GM21723 (cell line): ENCODE data around the gene UBR1.
"Not testable (repeated sequence)": the region's sequence is repeated elsewhere in the genome, so short reads cannot be mapped to it uniquely, and the experiment has no call there.

Experiments used
- ATAC-seq: cut with Tn5 transposase; IDR thresholded peaks from one replicate; pipeline ENCODE4 v1.9.1; 2021; ENCODE audit warnings: mild to moderate bottlenecking, moderate library complexity; ENCODE audit not compliant: unreplicated experiment

The UBR1 gene

DNA sequence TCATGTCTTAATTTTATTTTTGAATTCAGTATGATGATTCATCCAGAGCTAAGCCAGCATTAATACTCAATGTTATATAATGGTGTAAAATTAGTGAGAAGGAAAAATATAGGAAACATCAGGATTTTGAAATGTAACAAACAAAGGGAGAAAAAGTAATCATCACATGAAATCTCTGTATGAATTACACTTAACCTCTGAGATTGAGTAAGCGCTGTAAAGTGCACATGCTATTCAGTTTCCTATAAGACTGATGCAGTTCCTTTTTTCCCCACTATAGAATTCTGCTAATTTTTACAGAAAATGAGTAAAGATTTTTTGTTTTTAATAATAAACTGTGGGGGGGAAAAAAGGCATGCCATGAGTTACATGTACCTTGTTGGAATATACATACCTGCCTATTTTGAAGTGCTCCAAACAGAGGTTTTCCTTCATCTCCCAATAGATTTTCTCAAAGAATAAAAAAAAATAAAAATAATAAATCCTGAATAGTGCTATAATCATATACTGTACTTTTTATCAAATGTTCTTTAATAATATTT lies 121.3 kb downstream of the UBR1 start:
- ATAC-seq, result no peak

- ATAC-seq, result not testable (repeated sequence)
These were observed 126.7 kb downstream of the UBR1 start for GRCh38 chr15:42979113-42979512.

DNA sequence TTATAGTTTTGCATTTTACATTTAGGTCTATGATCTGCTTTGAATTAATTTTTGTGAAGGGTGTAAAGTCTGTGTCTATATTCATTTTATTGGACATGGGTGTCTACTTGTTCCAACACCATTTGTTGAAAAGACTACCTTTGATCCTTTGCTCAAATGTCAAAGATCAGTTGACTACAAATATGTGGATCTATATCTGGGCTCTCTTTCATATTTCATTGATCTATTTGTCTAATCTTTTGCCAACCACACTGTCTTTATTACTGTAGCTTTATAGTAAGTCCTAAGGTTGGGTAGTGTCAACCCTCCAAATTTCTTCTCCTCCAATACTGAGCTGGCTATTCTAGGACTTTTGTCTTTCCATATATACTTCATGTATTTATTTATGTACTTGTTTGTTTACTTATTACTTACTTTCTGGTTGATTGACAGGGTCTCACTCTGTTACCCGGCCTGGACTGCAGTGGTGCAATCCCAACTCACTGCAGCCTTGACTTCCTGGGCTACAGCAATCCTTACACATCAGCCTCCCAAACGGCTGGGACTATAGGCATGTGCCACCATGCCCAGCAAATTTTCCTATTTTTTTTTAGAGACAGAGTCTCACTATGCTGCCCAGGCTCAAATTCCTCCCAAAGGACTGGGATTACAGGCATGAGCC lies 131.5 kb downstream of the UBR1 start:
- ATAC-seq, result no peak

DNA sequence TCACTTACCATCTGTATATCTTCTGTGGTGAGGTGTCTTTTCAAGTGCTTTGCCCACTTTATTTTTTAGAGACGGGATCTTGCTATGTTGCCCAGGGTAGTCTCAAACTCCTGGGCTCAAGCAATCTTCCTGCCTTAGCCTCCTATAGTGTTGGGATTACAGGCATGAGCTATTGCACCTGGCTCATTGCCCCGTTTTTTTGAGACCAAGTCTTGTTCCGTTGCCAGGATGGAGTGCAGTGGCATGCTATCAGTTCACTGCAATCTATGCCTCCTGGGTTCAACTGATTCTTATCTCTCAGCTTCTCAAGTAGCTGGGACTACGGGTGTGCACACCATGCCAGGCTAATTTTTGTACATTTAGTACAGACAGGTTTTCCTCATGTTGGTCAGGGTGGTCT lies 132.7 kb downstream of the UBR1 start:
- no peak for ATAC-seq

DNA sequence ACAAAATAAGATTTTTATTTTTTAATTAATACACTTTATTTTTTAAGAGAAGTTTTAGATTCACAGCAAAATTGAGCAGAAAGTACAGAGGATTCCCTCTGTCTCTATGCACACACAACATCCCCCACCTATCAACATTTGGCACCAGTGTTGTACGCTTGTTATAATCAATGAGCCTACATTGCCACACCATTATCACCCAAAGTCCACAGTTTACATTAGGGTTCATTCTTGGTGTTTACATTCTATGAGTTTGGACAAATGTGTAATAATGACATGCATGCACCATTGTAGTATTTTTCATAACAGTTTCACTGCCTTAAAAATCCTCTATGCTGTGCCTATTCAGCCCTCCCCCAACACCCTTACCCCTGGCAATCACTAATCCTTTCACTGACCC lies 134.0 kb downstream of the UBR1 start:
- ATAC-seq, result no peak

GRCh38 chr15:42964476-42964875 lies 141.4 kb downstream of the UBR1 start:
- no peak for ATAC-seq

DNA sequence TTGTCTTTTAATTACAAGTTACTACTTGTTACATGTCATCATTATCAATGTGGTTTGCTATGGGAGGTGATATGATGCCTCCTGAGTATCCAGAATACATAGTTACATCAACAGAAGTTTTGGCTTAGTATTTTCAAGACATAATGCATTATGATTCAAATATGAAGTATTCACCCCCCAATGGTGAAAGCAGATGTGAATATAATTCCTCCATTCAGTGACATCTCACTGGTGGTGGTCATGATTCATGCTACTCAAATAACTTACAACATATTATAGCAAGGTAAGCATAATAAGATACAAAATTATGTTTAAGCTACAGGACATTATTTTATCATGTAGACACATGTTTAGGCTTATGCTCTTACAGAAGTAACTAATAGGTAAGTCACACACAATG lies 150.3 kb downstream of the UBR1 start:
- no peak for ATAC-seq

DNA sequence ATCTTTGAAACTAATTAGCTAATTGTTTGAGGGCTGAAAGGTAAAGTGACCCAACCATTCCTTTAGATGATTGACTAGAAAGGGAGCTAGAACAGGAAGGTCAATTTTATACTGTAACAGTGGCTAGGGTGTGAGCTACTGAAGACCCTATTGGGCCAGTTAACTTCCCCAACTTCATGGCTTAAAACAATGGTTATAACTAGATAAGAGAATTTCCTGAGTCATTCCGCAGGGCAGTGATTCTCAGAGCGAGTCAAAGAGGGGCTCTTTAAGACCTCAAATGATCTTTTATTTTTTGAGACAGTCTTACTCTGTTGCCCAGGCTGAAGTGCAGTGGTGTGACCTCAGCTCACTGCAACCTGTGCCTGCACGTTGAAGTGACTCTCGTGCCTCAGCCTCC lies 151.5 kb downstream of the UBR1 start:
- no peak for ATAC-seq

DNA sequence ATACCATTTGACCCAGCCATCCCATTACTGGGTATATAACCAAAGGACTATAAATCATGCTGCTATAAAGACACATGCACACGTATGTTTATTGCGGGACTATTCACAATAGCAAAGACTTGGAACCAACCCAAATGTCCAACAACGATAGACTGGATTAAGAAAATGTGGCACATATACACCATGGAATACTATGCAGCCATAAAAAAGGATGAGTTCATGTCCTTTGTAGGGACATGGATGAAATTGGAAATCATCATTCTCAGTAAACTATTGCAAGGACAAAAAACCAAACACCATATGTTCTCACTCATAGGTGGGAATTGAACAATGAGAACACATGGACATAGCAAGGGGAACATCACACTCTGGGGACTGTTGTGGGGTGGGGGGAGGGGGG lies 156.9 kb downstream of the UBR1 start:
- ATAC-seq, result not testable (repeated sequence)

DNA sequence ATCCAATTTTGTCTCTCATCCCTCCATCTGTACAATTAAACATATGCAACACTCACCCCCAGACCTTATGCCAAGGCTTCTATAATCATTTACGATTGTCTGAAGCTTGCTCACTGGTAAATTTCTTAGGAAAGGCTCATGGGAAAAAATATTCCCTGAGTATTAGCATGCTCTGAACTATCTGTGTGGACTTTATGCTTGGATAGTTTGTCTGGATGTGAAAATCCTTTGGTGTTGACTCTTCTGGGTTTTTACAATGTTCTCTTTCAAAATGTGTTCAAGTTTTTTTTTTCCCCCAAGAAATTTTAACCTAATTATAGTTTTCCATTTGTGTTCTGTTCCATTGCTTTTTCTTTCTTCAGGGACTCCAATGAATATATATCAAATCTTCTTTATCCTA lies 165.3 kb downstream of the UBR1 start:
- no peak for ATAC-seq

GRCh38 chr15:42939841-42940240 lies 166.0 kb downstream of the UBR1 start:
- no peak for ATAC-seq

DNA sequence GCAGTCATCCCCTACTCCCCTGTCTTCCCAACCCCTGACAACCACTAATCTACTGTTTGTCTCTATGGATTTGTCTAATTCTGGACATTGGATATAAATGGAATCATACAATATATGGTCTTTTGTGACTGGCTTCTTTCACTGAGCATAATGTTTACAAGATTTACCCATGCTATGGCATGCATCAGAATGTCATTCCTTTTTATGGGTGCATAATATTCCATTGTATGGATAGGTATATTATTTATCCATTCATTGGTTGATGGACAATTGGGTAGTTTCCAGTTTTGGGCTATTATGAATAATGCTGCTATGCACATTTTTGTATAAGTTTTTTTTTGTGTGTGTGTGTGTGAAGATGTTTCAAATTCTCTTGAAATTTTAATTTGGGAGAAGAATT lies 168.7 kb downstream of the UBR1 start:
- no peak for ATAC-seq

- no peak for ATAC-seq
These were observed 171.8 kb downstream of the UBR1 start for GRCh38 chr15:42933886-42934667.

GRCh38 chr15:42932833-42933515 lies 172.9 kb downstream of the UBR1 start:
- no peak for ATAC-seq

DNA sequence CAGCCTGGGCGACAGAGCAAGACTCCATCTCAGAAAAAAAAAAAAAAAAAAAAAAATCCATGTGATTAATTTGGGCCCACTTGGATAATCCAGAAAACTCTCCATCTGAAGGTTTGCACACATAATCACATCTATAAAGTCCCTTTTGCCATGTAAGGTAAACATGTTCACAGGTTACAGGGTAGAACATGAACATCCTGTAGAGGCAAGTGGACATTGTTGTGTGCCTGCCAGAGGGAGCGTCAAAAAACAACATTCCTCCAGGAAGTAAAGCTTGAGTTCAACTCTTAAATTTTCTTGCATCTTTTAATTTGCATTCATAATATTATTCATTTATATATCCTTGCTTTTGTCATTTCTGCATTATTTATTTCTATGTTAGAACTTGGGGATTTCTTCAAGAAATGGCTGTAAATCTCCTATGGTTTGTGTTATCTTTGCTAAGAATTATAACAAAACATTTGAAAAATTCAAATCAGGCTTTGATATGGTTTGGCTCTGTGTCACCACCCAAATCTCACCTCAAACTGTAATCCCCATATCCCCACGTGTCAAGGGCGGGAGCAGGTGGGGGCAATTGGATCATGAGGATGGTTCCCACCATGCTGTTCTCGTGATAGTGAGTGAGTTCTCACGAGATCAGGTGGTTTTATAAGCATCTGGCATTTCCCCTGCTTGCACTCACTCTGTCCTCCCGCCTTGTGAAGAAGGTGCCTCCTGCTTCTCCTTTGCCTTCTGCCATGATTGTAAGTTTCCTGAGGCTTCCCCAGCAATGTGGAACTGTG lies 173.9 kb downstream of the UBR1 start:
- no peak for ATAC-seq

DNA sequence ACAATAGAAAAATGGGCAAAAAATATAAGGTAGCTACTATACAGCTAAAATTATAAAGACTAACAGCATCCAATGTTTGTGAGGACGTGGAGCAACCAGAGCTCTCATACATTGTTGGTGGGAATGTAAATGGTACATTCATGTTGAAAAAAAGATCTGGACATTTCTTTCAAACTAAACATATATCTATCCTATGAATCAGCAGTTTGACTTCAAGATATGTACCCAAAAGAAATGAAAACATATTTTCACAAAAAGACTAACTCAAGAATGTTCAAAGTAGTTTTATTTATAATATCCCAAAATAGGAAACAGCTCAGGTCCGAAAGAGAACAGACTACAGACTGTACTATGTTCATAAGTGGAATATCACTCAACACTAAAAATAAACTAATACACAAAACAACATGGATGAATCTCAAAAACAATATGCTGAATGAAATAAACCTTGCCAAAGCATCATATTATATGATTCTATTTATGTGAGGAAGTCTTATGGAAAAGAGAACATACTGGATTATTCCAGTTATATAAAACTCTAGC lies 176.5 kb downstream of the UBR1 start:
- ATAC-seq, result no peak

DNA sequence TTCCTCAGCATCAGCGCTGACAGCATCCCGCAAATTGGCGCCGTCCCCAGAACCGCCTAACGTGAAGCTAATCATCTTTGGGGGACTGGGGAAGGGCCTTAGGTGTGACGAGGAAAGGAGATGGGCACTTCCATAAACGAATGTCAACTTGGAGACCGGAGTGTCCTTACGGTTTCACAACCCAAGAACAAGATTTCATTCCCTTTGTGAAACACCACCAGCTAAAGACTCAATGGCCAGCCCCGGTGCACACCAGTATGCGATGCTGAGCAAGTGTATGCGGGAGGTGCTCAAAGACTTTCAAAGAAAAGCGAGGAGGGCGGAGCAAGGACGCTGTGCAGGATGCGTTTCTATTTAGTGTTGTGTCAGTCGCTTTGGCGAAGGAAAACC lies 184.5 kb downstream of the UBR1 start:
- peak; percentile 20 for ATAC-seq

- peak; percentile 86 for ATAC-seq
These were observed 185.1 kb downstream of the UBR1 start, which contains the start of gene TTBK2 for GRCh38 chr15:42920519-42921341. TTBK2 (minus strand) TSS chr15:42920778; CDS start chr15:42878617, 42,161 bp downstream.

DNA sequence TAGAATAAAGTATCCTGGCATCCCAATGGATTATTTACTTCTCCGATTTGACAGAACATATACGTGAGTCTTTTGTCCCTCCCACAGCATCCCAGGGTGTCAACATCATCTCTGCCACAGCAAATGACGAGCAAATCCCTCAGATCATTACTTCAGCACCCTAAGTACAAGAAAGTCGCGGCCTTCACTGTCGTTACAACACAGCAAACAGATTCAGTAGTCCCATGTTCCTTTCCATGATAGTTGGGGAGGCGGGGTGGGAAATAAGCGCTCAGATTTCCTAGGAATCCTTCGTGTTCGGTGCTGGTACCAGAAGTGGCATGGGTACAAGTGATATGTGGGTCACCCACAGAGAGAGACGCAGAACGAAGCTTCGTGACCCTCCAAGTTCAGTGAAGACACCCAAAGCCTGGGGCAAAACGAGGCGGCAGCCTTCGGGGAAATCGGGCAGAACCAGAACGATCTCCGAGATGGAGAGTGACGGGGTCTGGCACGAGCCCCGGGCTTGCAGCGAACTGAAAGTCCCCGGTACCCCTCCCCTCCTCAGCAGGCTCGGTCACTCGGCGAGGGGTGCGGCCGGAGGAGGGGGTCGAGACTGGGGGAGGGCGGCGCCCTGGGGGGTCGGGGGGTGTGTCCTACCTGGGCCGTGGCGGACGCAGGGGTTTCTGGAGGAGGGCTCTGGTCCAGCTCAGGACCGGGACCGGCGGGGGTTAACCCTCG lies 185.9 kb downstream of the UBR1 start:
- peak; percentile 32 for ATAC-seq
